GM19463 (cell line): ENCODE measurements around the gene CLMN.
"Not testable (repeated sequence)": the region's sequence is repeated elsewhere in the genome, so short reads cannot be mapped to it uniquely, and the experiment has no call there.

Experiments
- ATAC-seq: cut with Tn5 transposase; IDR thresholded peaks from one replicate; pipeline ENCODE4 v1.9.1; 2021; ENCODE audit warnings: mild to moderate bottlenecking, moderate library complexity; ENCODE audit not compliant: unreplicated experiment

CLMN gene

DNA sequence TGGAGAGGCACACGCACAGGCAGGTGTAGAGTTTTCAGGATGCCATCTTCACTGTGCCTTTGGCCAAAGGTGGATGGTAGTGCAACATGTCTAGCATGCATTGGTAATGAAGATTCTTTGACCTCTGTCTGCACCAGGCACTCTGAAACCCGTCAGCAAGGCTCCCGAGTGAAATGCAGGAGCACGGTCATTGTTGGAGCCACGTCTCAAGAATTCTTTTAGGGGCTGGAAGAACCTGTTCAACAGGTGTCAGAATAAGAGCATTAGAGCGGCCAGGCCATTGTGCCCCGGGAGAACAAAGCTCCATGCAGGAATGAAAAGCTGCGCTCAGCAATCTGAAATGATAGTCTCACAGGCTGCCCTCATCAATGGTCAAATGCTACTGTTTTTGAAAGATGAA is 122.2 kb downstream of the CLMN start:
- no peak for ATAC-seq

DNA sequence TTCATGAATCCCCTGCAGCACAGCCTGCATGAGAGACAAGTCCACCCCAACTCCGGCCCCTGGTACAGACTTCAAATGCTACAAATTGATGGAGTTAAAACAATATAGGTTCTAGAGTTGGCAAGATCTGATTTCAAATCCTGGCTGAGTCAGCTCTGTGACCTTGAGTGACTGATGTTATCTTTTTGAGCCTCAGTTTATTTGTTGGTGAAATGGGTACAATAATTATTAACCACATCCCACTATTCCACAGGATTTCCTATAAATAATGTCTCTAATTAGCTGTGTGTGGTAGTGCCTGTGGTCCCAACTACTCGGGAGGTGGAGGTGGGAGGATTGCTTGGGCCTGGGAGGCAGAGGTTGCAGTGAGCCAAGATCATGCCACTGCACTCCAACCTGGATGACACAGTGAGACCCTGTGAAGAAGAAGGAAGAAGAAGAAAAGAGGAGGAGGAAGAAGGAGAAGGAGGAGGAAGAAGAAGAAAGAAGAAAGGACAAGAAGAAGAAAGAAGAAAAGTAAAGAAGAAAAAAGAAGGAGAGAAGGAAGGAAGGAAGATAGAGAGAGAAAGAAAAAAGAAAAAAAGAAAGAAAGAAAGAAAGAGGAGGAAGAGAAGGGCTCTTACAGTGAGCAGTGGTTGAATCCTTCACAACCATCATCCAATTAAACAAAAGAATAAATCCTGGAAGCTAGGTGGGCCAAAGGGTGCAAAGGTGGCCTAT is 122.7 kb downstream of the CLMN start:
- no peak for ATAC-seq

DNA sequence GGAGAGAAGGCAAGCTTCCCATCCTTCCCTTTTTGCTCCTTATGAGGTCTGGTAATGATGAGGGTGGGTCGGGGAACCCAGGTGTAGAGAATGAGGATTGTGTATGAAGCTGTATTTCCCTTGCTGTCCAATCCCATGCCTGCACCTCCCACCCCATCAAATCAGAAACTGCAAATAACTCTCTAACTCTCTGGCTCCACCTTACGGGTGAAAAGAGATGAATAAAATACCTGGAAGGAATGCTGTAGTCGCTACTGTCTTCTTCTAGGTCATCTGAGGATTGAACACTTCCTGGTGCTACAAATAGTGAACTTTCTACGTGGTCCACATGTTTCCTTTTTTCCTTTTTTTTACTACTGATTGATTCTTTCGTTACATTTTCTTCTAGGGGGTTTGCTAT is 123.4 kb downstream of the CLMN start:
- ATAC-seq = no peak

DNA sequence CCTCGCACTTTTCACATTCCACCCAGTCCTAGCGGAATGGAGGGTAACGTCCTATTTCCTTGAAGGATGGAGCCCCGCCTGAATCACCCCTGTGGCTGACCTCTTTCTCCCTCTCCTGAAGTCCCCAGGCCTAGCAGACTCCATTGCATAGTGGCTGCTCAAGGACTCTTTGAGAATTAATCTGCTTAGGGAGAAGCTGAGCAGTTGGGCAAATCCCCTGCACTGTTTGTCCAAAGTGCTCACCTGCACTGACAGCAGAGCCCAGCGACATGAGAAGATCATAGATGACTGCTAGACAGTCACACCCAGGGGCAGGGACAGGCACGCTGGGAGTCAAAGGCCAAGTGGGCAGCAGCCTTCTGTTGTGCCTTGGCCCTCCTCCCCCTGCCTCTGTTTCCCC is 124.7 kb downstream of the CLMN start:
- no peak for ATAC-seq

DNA sequence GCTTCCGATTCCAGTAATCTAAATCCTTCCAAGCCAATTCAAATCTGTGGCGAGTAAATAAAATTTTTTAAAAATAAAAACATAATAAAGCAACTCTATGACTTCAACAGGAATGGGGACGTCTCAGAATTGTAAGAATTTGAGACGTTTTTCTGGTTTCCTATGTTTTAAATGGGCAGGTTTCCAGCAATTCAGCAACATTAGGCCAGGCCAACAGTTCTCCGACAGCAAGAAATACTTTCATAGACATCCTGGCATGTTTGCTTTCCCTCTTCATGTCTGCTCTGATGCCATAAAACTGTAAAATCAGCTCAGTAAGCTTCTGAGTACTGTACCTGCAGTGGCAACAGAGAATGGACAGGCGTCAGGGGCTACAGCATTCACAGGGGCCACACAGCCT is 126.6 kb downstream of the CLMN start:
- no peak for ATAC-seq

DNA sequence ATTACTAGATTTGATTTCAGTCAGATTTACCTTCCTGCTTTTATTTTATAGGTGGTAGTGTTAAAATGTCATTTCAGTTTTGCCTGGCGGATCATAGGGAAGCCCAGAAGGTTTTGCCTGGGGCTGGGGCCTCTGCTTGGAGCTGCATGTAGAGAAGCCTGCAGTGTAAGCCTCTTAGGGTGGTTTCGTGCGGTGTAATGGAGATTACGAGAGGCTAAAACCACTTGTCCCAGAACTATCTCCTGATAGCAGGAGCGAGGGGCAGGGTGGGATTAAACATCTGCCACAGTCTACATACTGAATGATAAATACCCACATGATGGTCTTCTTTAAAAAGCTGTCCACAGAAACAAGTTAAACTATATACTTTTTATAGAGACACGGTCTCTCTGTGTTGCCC is 127.4 kb downstream of the CLMN start:
- ATAC-seq = no peak

DNA sequence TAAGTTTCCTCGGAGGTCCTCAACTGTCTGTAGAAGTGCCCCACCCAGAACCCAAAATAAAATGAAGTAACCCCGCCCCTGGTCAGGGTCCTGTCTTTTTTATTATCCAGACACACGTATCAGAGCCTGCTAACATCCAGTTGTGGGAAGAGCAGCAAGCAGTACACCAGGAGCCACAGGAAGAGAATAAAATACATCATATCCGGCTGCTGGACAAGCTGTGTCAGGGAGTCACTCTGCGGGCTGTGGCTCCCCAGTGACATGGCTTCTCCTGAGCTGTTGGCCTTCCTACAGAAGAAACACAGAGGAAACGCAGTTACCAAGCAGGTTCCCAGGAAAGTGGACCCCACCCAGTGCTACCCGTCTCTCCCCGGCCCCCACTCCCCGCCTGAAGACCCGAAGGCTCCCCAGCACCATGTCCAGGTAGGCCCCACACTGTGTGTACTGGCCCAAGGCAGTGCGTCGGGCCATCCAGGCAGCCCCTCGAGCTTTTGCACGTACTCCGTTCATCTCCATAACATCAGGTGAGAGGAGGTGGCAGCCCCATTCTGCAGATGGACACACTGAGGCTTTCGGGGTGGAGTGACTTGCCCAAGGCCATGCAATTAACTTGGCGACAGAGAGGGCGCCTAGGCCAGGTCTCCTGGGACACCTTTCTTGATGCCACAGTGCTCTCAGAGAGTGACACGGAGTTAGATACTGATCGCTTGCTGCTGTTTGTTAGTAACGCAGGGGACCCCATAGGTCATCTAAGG is 128.1 kb downstream of the CLMN start:
- no peak for ATAC-seq

DNA sequence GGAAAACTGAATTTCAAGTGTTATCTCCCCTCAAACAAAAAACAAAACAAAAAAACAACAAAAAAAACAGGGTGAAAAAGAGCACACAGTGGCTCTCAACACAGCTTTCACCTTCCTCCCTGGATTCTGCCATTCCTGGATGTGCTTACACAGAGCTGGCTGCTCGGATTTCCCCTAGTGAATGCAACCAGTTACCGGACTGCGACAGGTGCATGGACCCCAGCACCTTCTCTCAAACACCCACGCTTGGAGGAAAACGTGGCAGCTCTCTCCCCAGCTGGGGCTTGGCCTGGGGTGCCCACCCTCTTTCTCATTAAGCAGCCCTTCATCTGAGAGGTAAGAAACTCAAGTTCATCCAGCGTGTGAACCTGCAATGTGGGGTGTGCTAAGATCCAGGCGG is 128.9 kb downstream of the CLMN start:
- ATAC-seq = no peak

DNA sequence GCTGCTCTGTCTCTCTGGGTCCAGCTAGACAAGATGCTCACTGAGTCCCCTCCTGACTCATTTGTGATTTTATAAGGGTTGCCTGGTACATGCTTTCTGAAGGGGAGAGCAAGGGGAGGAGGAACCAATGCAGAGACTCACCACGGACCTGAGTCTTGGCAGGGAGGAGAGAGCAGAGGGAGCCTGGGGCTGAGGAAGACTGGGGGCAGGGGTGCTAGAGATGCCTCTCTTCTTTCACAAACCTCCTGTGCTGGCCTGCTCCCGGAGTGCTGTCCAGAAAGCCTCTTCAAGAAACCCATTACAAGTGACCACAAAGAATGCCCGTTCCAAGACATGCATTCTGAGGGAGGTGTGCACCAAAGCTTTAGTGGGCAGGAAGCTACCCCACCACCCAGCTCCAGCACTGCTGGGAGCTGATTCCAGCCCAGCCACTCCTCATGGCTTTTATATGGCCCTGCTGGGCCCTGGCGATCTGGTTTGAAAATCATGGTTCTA is 129.3 kb downstream of the CLMN start:
- no peak for ATAC-seq

DNA sequence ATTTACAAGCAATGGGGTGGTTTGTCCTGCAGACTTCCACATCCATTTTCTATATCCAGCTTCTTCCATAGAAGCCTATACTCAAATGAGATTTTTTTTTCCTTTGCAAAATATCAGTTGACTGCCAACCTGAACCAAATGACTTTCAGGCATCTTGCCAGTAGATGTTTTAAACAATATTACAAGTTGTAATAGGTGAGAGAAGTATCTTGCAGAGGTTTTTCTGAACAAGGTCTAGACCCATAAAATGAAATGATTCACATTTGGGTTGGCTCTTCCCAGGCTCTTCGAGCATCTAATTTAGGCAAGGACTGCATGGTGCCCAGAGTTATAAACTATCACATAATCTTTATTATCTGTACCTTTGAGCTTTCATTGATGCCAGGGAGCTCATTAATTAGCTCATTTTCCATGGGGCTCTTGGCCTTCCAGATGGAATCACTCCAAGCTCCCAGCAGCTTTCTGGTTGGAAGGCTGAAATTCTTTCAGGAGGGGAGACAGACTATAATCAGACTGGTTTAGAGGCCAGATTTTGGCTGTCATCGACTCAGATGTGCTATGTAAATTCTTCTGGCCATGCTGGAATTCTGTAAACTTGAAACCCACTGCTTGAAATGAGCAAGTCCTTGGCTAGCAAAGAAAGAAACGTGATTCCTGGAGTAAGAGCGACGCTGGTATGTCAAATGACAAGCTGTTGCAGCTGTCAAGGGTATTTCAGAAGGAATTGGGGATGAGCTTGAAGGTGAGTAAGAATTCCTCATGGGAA is 130.2 kb downstream of the CLMN start:
- ATAC-seq = no peak

DNA sequence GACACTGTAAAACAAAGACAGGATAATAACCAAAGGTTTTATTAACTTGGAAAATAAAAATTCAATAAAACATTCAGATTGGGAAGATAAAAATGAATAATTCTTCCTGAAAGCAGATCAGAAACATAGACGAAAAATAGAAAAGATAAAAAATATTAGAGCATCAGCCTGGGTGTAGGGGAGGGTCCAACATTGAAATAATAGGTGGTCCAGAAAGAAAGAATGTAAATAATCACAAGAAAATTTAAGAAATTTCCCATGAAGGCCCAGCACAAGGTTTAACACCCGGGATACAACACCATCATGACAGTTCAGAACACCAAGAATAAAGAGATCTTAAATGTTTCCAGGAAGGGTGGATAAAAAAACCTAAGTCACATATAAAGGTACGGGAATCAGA is 131.3 kb downstream of the CLMN start:
- ATAC-seq = no peak

DNA sequence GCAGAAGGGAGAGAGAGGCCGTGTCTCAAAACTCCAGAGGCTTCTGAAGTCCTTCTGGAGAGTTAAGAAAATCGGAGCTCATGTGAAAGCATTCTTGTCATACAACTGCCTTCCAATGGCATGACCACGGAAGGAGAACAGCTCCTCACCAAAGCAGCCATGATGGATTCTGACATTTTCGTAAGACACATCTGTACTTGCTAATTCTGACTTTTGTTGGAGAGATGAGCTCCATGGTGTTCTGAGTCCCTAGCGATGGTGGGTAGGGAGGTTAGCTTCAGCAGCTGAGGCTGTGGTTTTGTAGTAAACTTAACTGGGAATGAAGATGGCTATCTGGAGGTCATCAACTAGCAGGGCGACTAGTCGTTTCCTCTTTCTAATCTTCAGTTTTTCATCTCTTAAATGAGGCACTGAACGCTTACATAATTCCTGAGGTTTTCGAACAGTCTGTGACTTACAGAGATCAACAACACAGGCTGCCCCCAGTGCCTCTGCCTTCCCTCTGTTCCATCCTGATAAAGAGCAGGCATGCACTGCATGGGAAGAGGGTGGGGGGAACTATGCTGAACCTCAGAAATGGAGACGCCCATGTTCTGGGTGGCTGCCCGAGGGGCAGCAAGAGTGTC is 133.8 kb downstream of the CLMN start:
- ATAC-seq = no peak

DNA sequence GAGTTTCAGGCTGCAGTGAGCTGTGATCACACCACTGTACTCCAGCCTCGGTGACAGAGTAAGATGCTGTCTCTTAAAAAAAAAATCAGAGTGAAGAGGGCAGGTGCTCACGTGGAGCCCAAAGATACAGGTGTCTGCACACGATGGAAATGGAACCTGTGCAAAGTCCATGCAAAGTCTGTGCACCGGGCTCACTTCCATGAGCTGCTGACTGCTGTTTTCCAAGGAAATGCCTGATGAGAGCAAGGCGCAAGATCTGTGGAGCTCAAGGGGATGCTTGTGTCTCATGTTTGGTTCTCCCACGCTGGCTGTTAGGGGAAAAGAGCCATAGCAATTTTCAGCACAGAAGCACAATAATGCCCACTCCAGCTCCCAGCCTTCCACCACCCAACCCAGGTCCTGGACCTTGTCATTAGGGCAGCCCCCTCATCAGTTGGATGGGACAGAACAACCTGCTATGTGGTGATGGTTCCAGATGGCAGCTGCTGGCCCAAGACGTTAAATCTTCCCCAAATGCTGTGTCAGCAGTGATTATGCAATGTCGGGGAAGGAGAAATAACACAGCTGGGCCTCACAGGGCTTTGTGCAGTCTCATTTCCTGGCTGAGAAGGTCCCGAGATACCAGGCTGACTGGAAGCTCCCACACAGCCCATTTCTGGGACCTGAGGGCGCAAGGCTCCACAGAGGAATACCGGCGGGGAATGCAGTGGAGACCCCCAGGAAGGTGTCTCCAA is 134.5 kb downstream of the CLMN start:
- ATAC-seq = no peak

DNA sequence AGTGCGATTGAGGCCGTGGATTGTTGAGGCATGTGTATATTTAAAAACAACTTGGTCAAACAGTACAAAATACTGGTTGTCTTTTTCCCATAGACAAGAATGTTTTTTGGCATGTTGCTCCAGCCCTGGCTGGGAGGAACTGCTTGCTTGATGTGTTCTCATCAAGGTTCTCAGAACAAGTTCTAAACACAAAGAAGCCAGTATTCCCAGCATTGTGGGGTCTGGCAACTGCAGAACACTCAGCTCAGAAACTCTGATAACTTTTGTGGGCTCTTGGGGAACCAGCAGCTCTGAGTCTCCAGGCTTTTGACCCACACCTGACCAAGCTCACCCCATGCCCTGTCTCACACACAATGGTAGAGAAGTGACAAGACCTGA is 135.3 kb downstream of the CLMN start:
- no peak for ATAC-seq

DNA sequence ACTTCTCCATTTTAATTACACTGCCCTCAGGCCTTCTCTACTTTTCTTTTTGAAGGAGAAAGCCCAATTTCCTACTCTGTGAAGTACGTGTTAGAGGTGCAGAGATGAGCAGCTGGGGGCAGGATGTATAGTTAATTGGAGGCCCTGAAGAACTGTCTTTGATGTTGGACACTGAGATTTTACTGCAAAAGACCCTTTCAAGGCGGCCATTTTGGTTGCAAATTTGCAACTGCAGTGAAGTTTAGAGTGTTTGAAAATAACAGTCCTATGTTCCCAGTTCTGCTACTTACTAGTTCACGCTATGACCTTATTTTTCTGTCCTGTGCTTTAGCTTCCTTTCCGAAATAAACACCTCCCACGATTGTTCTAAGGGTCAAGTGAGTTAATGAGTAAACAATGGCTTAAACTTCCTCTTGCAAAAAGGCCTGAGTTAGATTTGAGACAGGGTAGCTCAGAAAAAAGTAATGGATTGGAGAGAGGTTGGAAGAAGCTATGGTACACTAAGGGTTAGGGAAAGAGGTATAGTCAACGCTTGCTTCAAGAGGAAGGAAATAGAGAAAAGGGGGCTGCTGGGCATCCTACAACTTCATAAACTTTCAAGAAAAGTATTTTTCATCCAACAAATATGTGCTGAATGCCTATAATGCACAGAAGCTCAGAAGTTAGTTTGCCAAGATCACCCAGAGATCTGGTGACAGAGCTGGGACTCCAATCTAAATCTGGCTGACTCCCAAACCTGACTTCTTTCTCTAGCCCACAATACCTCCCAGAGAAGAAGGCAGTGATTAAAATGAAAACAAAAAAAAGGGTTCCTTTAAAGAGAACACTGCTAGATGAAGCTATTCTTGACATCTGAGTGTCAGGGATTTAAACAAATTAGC is 135.9 kb downstream of the CLMN start:
- ATAC-seq = peak; percentile 73

DNA sequence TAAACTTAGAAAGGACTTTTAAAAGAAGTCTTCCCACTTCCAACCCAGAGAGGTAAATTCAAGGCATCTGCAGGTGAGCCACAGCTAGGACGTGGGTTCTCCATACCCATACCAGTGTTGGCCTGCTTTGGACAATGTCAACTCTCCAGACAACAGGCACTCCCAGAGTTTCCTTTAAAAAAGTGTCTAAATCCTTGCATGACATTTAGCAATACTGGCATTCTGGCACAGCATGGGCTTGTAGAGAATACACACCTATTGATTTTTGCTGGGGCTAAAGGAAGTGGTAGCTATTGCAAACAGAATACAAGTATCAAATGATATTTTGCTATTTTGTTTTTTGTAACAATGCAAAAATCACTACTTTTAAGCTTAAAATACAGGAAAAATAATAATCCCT is 136.6 kb downstream of the CLMN start:
- ATAC-seq = no peak

DNA sequence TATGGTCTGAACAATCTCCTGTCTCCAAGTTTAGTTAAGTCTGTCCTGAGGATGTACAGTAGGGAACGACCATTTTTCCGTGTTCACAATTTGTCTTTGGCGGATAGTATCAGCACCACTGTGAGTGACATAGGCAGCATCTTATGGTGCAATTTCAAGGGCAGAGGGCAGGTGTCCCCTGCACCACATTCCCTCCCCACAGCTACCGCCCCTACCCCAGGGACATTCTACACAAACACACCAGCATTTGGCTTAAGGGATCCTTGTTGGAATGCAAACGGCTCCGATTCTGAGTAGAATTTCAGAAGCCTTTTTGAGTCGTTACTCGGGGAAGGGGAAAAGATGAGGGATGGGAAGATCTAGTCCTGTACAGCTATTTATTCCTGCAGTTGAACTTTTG is 137.3 kb downstream of the CLMN start:
- no peak for ATAC-seq

DNA sequence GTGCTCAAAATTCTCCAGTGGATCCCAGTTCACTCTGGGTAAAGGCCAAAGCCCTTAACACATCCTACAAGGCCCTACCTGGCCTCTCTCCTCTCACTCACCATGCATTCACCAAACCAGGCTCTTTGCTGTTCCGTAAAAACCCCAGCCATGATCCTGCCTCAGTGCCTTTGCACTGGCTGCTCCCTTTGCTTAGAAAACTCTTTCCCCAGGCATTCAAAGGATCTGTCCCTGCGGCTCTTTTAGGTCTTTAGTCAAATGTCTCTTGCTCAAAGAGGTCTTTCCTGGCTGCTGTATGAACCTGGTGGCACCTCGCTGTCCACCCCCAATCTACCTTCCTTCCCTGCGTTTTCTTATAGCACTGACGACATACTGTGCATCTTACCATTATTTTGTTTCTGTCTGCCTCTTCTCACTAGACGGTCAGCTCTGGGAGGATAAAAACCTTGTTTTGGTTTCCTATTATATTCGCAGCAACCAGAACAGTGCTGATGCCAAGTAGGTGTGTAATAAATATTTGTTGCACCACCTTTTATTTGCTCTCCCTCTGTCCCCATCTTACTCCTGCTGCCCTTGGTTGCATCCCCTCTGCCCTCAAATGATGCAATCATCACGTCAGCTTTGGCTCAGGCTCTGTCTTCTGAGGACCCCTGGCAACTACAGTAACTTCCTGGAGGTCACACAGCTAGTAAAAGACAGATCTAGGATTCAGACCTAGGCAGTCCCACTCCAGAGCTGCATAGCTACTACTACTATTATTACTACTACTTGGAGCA is 138.6 kb downstream of the CLMN start:
- ATAC-seq = no peak

DNA sequence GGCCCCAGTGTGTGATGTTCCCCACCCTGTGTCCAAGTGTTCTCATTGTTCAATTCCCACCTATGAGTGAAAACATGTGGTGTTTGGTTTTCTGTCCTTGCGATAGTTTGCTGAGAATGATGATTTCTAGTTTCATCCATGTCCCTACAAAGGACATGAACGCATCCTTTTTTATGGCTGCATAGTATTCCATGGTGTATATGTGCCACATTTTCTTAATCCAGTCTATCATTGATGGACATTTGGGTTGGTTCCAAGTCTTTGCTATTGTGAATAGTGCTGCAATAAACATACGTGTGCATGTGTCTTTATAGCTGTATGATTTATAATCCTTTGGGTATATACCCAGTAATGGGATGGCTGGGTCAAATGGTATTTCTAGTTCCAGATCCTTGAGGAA is 144.0 kb downstream of the CLMN start:
- ATAC-seq = not testable (repeated sequence)
